Ureter (tissue), 1 donor: ENCODE data around the gene PLS3. TPM values are rescaled to one million over a fixed set of nuclear protein-coding genes. Genes with fewer than 3 reads are reported as not detected.
"Not testable (repeated sequence)": the region's sequence is repeated elsewhere in the genome, so short reads cannot be mapped to it uniquely, and the experiment has no call there.

ENCODE experiments used
- DNase-seq: peaks from one replicate; pipeline ENCODE4 v3.0.0-alpha.2; 2020; ENCODE audit warnings: low spot score
- total RNA-seq: library from RNA; stranded (reverse); gene quantifications from one replicate; pipeline ENCODE4 v1.2.4, GENCODE V29; 2023
- donor health status: DM: yes; HTN: yes; CAD: no.

PLS3 gene
- 119 TPM for total RNA-seq

- peak; percentile 85 for DNase-seq
Measured at GRCh38 chrX:115560978-115561604, at the start of gene PLS3. Gene PLS3, plus strand, starts transcription at chrX:115561174. Its CDS starts 49,077 bp downstream, at chrX:115610251.

DNA sequence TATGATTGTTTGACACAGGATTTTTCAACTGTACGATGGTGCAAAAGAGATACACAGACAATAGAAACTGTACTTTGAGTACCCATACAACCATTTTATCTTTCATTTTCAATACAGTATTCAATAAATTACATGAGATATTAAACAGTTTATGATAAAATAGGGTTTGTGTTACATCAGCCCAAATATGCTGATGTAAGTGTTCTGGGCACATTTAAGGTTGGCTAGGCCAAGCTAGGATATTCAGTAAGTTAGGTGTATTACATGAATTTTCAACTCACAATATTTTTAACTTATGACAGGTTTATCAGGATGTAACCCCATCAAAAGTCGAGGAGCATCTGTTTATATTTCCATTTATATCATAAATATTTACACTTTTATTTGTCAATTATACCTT is 42.9 kb upstream of the PLS3 start:
- DNase-seq, result no peak

- DNase-seq, result no peak
Measured at GRCh38 chrX:115521741-115522140, 39.2 kb upstream of the PLS3 start.

- DNase-seq, result no peak
Measured at GRCh38 chrX:115522952-115523351, 38.0 kb upstream of the PLS3 start.

DNA sequence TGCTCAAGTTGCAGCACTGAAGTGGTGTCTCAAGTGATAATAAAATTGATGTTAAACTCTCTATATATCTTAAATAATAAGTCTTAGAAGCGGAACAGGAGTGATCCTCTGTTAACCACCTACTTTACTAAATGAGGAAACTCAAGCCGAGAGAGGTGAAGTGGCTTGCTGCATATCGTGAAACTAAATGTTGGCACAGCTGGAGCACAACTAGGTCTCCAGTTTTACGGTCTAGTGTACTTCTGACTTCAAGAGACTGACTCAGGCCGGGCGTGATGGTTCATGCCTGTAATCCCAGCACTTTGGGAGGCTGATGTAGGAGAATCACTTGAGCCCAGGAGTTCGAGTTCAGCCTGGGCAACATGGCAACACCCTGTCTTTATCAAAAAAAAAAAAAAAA is 35.5 kb upstream of the PLS3 start:
- DNase-seq, result no peak

GRCh38 chrX:115531818-115532403 is 29.1 kb upstream of the PLS3 start:
- DNase-seq, result no peak

DNA sequence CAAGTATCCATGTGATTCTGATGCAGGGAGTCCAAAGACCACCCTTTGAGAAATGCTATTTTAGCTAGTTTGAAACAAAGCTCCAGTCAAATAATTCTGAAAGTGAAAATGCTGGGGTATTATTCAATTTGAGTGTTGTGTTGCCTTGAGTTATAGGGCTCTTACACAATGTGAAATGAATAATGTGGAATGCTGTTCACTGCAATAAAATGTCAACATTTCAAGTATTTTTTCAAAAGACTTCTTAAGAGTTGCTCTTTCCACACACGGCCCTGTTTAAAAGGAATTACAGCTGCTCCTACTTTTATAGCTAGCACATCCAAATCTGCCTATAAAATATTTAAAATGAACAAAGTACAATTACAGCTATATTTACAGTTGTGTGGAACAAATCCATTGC is 27.5 kb upstream of the PLS3 start:
- DNase-seq, result no peak

- DNase-seq, result no peak
Measured at GRCh38 chrX:115534383-115534782, 26.6 kb upstream of the PLS3 start.

GRCh38 chrX:115535421-115535820 is 25.6 kb upstream of the PLS3 start:
- DNase-seq, result no peak

GRCh38 chrX:115535844-115536243 is 25.1 kb upstream of the PLS3 start:
- no peak for DNase-seq

GRCh38 chrX:115539841-115540240 is 21.1 kb upstream of the PLS3 start:
- no peak for DNase-seq

DNA sequence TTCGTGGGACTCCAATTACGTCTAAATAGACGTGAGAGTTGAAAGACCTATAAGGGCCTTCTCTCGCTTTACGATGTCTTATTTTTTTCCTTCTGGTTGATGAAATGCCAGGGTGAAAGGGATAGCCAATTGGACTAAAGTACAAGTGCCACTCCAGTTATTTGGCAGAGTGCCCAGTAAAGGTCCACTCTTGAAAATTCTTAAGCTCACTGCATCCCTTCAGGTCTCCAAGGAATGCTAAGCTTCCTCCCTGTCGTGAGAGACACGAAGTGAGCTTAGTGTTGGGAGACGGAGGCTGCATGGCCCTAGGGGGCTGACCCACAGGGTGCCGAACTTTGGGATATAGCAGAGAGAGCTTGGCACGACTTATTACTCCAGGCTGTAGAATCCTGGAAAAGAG is 19.9 kb upstream of the PLS3 start:
- DNase-seq, result not testable (repeated sequence)

DNA sequence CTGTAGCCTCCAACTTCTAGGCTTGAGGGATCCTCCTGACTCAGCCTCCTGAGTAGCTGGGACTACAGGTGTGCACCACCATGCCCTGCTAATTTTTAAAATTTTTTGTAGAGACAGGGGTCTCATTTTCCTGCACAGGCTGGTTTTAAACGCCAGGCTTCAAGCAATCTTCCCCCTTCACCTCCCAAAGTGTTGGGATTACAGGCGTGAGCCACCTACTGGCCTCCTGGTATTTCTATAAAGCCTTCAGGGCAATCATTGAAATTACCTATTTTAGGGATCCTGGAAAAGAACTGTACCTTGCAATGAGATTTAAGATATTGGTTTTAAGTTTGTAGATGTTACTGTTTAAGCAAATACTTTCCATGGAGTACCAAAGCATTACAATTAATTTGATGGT is 13.5 kb upstream of the PLS3 start:
- no peak for DNase-seq

- no peak for DNase-seq
Measured at GRCh38 chrX:115549008-115549407, 12.0 kb upstream of the PLS3 start.

- DNase-seq, result no peak
Measured at GRCh38 chrX:115553171-115553570, 7.8 kb upstream of the PLS3 start.

GRCh38 chrX:115559672-115560071 is 1.3 kb upstream of the PLS3 start:
- DNase-seq, result no peak

DNA sequence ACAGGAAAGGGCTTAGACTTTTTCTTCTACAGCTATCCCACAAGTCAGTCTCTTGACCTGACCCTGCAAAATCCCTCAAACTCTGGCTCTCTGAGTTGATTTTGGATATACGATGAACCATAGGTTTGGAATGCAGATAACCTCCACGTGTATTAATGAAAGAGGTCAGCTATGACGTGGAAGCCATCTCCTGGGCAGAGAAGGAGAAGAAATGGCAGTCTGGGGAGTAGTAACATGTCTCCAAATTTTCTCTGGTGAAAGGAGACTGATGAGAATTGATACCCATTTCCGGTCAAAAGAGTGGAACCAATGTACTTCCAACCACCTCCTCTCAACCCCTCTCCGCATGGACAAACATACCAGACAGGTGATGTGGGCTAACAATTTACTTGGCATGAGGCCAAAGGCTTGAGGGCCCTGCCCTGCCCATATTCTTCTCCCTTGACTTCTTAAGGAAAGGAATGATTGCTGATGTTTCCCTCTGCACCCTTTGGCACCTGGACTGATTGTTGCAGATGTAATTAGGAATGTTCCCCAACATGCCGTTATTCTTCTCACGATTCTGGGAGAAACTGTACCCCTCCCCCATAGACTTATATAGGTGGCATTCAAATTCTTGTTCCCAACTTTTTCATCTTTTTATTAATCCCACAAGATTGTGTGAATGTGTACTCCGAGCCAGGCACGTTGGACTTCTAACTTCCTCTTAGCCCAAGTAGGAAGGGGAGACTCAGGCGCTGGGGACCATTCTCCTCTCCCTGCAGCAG is 580 bp upstream of the PLS3 start:
- DNase-seq, result peak; percentile 50

- peak; percentile 54 for DNase-seq
Measured at GRCh38 chrX:115561605-115562479, 868 bp downstream of the PLS3 start.

- DNase-seq, result no peak
Measured at GRCh38 chrX:115562480-115562847, 1.5 kb downstream of the PLS3 start.

GRCh38 chrX:115563633-115564162 is 2.7 kb downstream of the PLS3 start:
- no peak for DNase-seq

DNA sequence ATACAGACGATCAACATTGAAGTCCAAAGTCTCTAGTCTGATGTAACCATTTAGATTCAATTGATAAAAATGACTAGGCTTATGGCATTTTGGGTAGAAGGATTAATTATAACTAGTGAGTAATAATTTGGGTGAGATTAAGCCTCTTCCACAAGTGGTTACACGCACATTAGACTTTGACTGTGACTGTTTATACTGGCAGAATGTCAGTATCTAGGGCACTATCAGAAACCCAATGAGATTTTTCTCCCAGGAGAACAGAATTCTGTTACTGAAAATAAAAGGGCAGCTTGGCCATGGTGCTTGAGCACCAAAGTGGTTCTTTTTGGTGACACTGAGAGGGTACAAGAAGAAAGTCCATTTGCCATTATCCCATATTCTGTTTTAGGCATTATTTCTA is 3.3 kb downstream of the PLS3 start:
- no peak for DNase-seq

- no peak for DNase-seq
Measured at GRCh38 chrX:115565888-115566287, 4.9 kb downstream of the PLS3 start.
